ENCODE measurements around the gene UGT1A1.

DNA sequence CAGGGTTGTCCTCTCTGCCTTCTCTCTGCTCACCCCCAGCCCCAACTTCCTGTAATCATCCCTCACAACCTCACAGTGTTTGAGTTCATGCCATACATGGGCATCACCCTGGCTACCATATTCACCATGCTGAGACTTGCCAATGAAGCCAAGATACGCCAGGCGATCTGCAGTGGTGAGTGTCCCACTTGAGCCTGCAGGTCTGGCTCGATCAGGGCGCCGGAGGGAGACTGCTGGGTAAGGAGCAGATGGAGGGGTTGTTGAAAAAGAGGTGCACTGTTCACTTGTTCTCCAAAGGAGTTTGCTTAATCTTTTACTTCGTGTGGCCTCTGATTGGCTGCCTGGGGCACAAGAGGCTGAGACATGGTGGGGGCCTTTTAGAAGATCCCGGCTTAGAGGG lies 32.6 kb downstream of the UGT1A1 start:
- TF ChIP-seq, protein P1, sequence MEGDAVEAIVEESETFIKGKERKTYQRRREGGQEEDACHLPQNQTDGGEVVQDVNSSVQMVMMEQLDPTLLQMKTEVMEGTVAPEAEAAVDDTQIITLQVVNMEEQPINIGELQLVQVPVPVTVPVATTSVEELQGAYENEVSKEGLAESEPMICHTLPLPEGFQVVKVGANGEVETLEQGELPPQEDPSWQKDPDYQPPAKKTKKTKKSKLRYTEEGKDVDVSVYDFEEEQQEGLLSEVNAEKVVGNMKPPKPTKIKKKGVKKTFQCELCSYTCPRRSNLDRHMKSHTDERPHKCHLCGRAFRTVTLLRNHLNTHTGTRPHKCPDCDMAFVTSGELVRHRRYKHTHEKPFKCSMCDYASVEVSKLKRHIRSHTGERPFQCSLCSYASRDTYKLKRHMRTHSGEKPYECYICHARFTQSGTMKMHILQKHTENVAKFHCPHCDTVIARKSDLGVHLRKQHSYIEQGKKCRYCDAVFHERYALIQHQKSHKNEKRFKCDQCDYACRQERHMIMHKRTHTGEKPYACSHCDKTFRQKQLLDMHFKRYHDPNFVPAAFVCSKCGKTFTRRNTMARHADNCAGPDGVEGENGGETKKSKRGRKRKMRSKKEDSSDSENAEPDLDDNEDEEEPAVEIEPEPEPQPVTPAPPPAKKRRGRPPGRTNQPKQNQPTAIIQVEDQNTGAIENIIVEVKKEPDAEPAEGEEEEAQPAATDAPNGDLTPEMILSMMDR (IDR thresholded peaks at IDR 0.05) = no peak
- no peak for TF ChIP-seq ZFX (IDR thresholded peaks at IDR 0.05; ENCODE audit: borderline replicate concordance)
